K562 (cell line): Measurements from ENCODE around the gene SAMD11. TPM values are rescaled to one million over a fixed set of nuclear protein-coding genes. Genes with fewer than 3 reads are reported as not detected.

ENCODE experiments used
- ASH1L ChIP-seq: fragments of 450-650 bp; IDR thresholded peaks from 2 replicates; pipeline ENCODE4 v1.6.1; 2018; ENCODE audit warnings: borderline replicate concordance, mild to moderate bottlenecking, low read depth; ENCODE audit not compliant: partially characterized antibody
- BRD4 ChIP-seq: fragments of 200-600 bp; sonication (generic); IDR thresholded peaks from 2 replicates; pipeline ENCODE4 v1.6.1; 2017; ENCODE audit warnings: inconsistent platforms
- COPS2 ChIP-seq: fragments of 450-650 bp; conservative IDR thresholded peaks from 2 replicates; pipeline ENCODE4 v1.6.1; 2016; ENCODE audit warnings: mild to moderate bottlenecking, moderate library complexity
- DMBX1 ChIP-seq: fragments of 250-450 bp; sonication (Bioruptor Pico); IDR thresholded peaks from 2 replicates; pipeline ENCODE4 v1.8.0; 2022; ENCODE audit warnings: inconsistent platforms, mild to moderate bottlenecking, moderate library complexity, borderline replicate concordance
- EP300 ChIP-seq: IDR thresholded peaks from 2 replicates; pipeline ENCODE4 v1.6.1; 2012; ENCODE audit warnings: low read length, improper control_type of control experiment
- ETV6 ChIP-seq, 3 experiments: fragments of 150-350 bp in 1 of 3; sonication (generic) in 1 of 3; formaldehyde crosslinking in 1 of 3; IDR thresholded peaks; 2 replicates each; pipeline versions ENCODE4 v1.6.1 to v1.8.0; 2014 to 2022; ENCODE audit warnings: borderline replicate concordance in 2 of 3, low read depth in 2 of 3, antibody characterized with exemption in 1 of 3, low read length in 1 of 3, mild to moderate bottlenecking in 1 of 3, missing genetic modification reagents in 1 of 3
- HNRNPL ChIP-seq: fragments of 200-400 bp; formaldehyde crosslinking; IDR thresholded peaks from 2 replicates; pipeline ENCODE4 v1.6.1; 2017; ENCODE audit warnings: low read depth, mild to moderate bottlenecking, low read length
- HNRNPLL ChIP-seq: fragments of 200-400 bp; formaldehyde crosslinking; IDR thresholded peaks from 2 replicates; pipeline ENCODE4 v1.6.1; 2017; ENCODE audit warnings: low read length, low read depth, mild to moderate bottlenecking; ENCODE audit not compliant: poor library complexity, severe bottlenecking
- KHSRP ChIP-seq: fragments of 450-650 bp; IDR thresholded peaks from 2 replicates; pipeline ENCODE4 v1.6.1; 2017
- KLF16 ChIP-seq: IDR thresholded peaks from 2 replicates; pipeline ENCODE4 v1.6.1; 2016; ENCODE audit warnings: antibody characterized with exemption
- KLF6 ChIP-seq: fragments of 250-450 bp; sonication (Bioruptor Pico); IDR thresholded peaks from 2 replicates; pipeline ENCODE4 v1.4.0; 2020; ENCODE audit warnings: mild to moderate bottlenecking, moderate library complexity, borderline replicate concordance
- MAX ChIP-seq: sonication (generic); formaldehyde crosslinking; IDR thresholded peaks from 2 replicates; pipeline ENCODE4 v1.9.0; 2022; ENCODE audit warnings: mild to moderate bottlenecking, missing genetic modification reagents
- NFE2L1 ChIP-seq: fragments of 450-650 bp; IDR thresholded peaks from 2 replicates; pipeline ENCODE4 v1.6.1; 2016; ENCODE audit warnings: missing genetic modification characterization, low read depth, mild to moderate bottlenecking, missing compliant biosample characterization, moderate library complexity, borderline replicate concordance
- RFX5 ChIP-seq: IDR thresholded peaks from 2 replicates; pipeline ENCODE4 v1.6.1; 2011; ENCODE audit warnings: low read depth, mild to moderate bottlenecking, improper control_type of control experiment, low read length
- SP2 ChIP-seq: IDR thresholded peaks from 2 replicates; pipeline ENCODE4 v1.6.1; 2011; ENCODE audit warnings: mild to moderate bottlenecking, low read depth, low read length, moderate library complexity; ENCODE audit not compliant: poor library complexity, severe bottlenecking; ENCODE audit errors: extremely low read depth
- TCFL5 ChIP-seq: fragments of 250-450 bp; sonication (Bioruptor Pico); conservative IDR thresholded peaks from 2 replicates; pipeline ENCODE4 v1.6.1; 2021; ENCODE audit warnings: mild to moderate bottlenecking, moderate library complexity, matching md5 sums
- ZNF79 ChIP-seq: fragments of 250-450 bp; sonication (Bioruptor Pico); IDR thresholded peaks from 2 replicates; pipeline ENCODE4 v1.4.0; 2020; ENCODE audit warnings: low read depth, mild to moderate bottlenecking, moderate library complexity
- polyA plus RNA-seq, 8 experiments: library from polyadenylated mRNA; depleted of rRNA in 4 of 8; stranded (reverse) in 5 of 8; unstranded in 3 of 8; fragments of >200 nt; fragmentation: Nextera tagmentation in 2 of 8; fragmentation: Illumina TruSeq in 1 of 8; extraction: Ambion mirVana in 2 of 8; extraction: Trizol in 1 of 8; gene quantifications; 2 replicates each; pipeline versions ENCODE4 v1.2.1 to v1.2.3, GENCODE V29; 2011 to 2014; ENCODE audit warnings: inconsistent platforms in 1 of 8, missing spikeins in 1 of 8
- total RNA-seq, 7 experiments: library from RNA; depleted of rRNA in 6 of 7; stranded (reverse); fragments of >200 nt in 6 of 7; fragmentation: Illumina TruSeq in 2 of 7; extraction: Trizol in 2 of 7; gene quantifications; 2 replicates each; pipeline versions ENCODE4 v1.2.1 to v1.2.3, GENCODE V29; 2011 to 2021; ENCODE audit warnings: low replicate concordance in 1 of 7
- TF ChIP-seq, protein P1 (sequence below): fragments of 250-450 bp; sonication (Bioruptor Pico); IDR thresholded peaks from 2 replicates; pipeline ENCODE4 v1.5.0; 2021; ENCODE audit warnings: mild to moderate bottlenecking, moderate library complexity
- TF ChIP-seq, protein P2 (sequence below): fragments of 200-800 bp; sonication (Bioruptor generic); IDR thresholded peaks from 2 replicates; pipeline ENCODE4 v1.6.1; 2016; ENCODE audit warnings: missing genetic modification characterization, missing compliant biosample characterization

Gene SAMD11
- total and polyA plus RNA-seq, 9 of the 15 experiments (the other 6 are each of a cell fraction or from before 2014, with no cell fraction given): 0.07 to 0.82 (median 0.11) TPM; not detected in 2

DNA sequence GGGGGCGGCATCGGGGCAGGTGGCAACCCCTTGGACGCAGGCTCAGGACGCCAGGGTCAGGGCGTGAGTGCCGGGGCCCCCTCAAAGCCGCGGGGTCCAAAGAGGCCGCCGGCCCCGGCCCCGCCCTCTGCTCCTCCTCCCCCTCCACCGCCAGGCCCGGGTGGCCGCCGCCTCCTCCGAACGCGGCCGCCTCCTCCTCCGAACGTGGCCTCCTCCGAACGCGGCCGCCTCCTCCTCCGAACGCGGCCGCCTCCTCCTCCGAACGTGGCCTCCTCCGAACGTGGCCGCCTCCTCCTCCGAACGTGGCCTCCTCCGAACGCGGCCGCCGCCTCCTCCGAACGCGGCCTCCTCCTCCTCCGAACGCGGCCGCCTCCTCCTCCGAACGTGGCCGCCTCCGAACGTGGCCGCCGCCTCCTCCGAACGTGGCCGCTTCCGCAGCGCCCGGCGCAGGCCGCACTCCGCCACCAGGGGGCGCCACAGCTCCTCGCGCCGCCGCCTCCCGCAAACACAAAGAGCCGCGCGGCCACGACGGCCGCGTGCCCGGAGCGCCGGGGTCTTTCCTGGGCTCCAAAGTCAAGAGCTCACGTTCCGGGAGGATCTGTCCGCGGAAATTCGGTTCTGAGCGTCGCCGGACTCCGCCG, 19.3 kb upstream of the SAMD11 start (continued):
- TF ChIP-seq, protein P1, sequence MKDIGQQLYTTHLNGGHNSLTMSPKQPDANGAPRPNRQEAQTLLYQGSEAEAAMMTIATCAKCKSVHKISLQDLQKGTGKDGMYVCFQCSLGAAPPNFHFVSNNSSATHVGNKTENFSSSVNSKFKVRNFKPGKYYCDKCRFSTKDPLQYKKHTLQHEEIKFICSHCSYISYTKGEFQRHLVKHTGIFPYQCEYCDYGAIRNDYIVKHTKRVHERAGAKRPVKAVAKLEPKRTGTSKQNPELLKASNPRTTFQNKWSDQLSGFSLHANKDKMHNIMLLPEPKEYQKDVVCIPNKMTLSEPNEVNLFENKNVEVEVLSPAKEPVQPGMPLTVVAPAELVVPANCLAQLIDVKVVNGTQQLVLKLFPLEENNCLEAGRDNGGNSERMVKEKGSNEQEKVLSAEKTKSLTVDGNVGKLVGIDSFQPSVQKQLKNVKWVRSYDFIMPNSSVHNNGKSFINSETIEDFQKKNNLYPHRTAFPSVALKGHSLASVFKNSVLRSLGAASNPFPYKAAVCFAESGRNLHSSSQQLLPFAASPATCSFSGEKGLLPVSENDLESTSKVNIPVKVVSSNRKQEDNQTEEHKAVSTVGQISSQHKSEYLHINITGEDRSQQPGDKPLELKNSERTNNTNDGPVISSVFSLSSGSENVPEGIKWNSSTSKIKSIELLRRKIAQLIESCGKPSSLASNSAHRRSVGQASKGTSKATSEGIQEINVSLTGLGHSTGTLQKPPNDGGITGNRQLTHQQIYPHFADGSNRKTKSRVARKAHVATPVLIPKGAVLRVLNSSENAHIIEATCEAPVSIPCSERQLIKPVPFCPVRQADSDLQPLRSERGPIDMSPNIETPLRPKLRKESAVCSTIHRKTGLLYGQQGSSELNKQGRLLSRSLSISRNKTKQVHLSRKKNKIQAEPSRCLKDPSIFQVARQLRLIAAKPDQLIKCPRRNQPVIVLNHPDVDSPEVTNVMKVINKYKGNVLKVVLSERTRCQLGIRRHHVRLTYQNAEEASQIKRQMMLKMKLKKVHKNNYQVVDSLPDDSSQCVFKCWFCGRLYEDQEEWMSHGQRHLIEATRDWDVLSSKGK (CRISPR knock-in tag): no peak
- TF ChIP-seq NFE2L1 (tag): no peak
- no peak for TF ChIP-seq COPS2
- peak; percentile 99 for TF ChIP-seq MAX (CRISPR knock-in tag)
- no peak for TF ChIP-seq ETV6 (IDR thresholded peaks at IDR 0.05; ENCODE audit: borderline replicate concordance in 1 of 2, low read depth in 2 of 2, low read length in 1 of 2)
- peak; percentile 98 for TF ChIP-seq ETV6 (CRISPR knock-in tag; IDR thresholded peaks at IDR 0.05; ENCODE audit: borderline replicate concordance)
- no peak for TF ChIP-seq SP2
- TF ChIP-seq, protein P2, sequence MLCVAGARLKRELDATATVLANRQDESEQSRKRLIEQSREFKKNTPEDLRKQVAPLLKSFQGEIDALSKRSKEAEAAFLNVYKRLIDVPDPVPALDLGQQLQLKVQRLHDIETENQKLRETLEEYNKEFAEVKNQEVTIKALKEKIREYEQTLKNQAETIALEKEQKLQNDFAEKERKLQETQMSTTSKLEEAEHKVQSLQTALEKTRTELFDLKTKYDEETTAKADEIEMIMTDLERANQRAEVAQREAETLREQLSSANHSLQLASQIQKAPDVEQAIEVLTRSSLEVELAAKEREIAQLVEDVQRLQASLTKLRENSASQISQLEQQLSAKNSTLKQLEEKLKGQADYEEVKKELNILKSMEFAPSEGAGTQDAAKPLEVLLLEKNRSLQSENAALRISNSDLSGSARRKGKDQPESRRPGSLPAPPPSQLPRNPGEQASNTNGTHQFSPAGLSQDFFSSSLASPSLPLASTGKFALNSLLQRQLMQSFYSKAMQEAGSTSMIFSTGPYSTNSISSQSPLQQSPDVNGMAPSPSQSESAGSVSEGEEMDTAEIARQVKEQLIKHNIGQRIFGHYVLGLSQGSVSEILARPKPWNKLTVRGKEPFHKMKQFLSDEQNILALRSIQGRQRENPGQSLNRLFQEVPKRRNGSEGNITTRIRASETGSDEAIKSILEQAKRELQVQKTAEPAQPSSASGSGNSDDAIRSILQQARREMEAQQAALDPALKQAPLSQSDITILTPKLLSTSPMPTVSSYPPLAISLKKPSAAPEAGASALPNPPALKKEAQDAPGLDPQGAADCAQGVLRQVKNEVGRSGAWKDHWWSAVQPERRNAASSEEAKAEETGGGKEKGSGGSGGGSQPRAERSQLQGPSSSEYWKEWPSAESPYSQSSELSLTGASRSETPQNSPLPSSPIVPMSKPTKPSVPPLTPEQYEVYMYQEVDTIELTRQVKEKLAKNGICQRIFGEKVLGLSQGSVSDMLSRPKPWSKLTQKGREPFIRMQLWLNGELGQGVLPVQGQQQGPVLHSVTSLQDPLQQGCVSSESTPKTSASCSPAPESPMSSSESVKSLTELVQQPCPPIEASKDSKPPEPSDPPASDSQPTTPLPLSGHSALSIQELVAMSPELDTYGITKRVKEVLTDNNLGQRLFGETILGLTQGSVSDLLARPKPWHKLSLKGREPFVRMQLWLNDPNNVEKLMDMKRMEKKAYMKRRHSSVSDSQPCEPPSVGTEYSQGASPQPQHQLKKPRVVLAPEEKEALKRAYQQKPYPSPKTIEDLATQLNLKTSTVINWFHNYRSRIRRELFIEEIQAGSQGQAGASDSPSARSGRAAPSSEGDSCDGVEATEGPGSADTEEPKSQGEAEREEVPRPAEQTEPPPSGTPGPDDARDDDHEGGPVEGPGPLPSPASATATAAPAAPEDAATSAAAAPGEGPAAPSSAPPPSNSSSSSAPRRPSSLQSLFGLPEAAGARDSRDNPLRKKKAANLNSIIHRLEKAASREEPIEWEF: no peak
- no peak for TF ChIP-seq BRD4
- TF ChIP-seq HNRNPLL: peak; percentile 72
- no peak for TF ChIP-seq KHSRP
- TF ChIP-seq HNRNPL: peak; percentile 49; the same call in 1 of the 2 replicates
- TF ChIP-seq ZNF79 (CRISPR knock-in tag): no peak
- no peak for TF ChIP-seq TCFL5
- TF ChIP-seq DMBX1 (CRISPR knock-in tag): peak; percentile 55; the same call in 1 of the 2 replicates
- no peak for TF ChIP-seq RFX5
- peak; percentile 37; the same call in 1 of the 2 replicates for TF ChIP-seq EP300
- TF ChIP-seq KLF6 (CRISPR knock-in tag): no peak
- 0 out of 2 replicates have a peak, but pooled peaks have one; percentile 35 for TF ChIP-seq KLF16
- TF ChIP-seq ASH1L: no peak
